Retinal pigment epithelial cell (primary cell): Measurements from ENCODE around the gene RACGAP1.
A peak's percentile ranks its signal among the peaks of the same experiment; 100 is the strongest.
"Not testable (repeated sequence)": the region's sequence is repeated elsewhere in the genome, so short reads cannot be mapped to it uniquely, and the experiment has no call there.

Experiments used
- DNase-seq: peaks from one replicate; pipeline ENCODE4 v3.0.0-alpha.2; 2010; ENCODE audit warnings: low read depth
- H3K4me3 ChIP-seq: 2 replicates; pipeline ENCODE4 v1.5.1; 2011; ENCODE audit warnings: mild to moderate bottlenecking, low read length, control low read depth, moderate library complexity
- TF ChIP-seq, protein P1 (sequence below): conservative IDR thresholded peaks from 2 replicates; pipeline ENCODE4 v1.5.1; 2011; ENCODE audit warnings: low read depth, low read length, control low read depth, inconsistent platforms

RACGAP1 gene

GRCh38 chr12:50041062-50041860 is 16.0 kb upstream of the RACGAP1 start:
- no peak for DNase-seq
- TF ChIP-seq, protein P1, sequence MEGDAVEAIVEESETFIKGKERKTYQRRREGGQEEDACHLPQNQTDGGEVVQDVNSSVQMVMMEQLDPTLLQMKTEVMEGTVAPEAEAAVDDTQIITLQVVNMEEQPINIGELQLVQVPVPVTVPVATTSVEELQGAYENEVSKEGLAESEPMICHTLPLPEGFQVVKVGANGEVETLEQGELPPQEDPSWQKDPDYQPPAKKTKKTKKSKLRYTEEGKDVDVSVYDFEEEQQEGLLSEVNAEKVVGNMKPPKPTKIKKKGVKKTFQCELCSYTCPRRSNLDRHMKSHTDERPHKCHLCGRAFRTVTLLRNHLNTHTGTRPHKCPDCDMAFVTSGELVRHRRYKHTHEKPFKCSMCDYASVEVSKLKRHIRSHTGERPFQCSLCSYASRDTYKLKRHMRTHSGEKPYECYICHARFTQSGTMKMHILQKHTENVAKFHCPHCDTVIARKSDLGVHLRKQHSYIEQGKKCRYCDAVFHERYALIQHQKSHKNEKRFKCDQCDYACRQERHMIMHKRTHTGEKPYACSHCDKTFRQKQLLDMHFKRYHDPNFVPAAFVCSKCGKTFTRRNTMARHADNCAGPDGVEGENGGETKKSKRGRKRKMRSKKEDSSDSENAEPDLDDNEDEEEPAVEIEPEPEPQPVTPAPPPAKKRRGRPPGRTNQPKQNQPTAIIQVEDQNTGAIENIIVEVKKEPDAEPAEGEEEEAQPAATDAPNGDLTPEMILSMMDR: no peak
- H3K4me3 ChIP-seq: no peak overlapping the region

DNA sequence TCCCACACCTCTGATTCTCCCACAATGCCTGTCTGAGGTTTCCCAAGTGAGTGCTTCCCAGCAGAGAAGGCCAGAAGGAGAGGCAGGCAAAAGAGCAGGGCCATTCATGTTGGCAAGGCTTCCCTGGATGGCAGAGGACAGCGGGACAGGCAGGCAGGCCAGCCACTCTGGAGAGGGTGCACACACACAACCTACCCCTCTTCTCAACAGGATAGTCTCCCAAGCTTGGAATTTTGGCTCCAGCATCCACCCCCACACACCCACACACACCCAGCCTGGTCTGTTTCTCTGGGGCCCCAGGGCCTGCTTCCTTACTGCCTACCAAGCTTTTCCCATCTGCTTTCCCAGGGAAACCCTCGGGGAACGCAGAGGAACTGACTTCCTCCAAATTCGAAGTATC is 15.4 kb upstream of the RACGAP1 start:
- DNase-seq: no peak
- no peak overlapping the region for H3K4me3 ChIP-seq
- TF ChIP-seq, protein P1: no peak

DNA sequence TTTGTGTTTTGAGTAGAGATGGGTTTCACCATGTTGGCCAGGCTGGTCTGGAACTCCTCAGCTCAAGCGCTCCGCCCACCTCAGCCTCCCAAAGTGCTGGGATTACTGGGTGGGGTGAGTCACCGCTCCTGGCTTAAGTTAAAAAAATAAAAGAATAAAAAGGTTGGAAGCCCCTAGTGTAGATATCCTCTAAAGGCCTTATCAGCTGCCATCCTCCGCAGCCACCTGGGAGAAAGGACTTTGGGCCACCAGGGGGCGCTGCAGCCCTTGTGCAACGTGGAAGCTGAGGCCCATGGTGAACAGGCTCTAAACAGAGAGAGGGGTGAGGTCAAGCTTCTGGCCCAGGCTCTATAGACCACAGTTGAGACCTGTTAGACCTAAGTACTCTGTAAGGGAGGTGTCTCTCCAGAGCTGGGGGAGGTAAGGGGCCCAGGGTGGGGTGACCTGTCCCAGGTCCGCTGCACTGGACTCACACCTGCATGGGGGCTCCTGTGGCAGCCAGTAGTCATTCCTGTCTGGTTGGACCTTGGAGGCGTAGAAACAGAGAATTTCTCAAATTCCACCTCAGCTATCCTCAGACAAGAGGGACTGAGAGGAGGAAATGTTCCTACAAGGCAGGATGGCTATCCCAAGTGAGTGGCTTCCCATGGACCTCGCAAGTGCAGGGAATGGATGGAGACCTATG is 14.0 kb upstream of the RACGAP1 start:
- DNase-seq: no peak
- TF ChIP-seq, protein P1: peak; percentile 95
- H3K4me3 ChIP-seq: no peak overlapping the region

DNA sequence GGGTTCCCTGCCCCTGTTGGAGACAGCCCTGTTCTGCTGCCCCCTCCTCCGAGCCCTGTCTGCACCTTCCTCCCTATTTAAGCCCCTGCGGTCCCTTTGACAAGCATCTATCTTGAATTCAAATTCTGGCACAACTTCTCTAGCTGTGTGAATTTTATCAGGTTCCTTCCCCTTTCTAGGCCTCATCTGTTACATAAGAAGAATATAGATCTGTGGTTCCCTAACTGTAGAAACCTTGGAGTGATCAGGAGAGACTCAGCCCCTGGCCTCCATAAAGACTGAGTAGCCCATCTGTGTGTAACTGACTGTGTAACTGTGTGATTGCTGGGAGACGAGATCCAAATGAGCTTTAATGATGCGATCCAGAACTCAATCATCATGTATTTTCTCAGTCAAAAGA is 13.0 kb upstream of the RACGAP1 start:
- TF ChIP-seq, protein P1: no peak
- no peak overlapping the region for H3K4me3 ChIP-seq

DNA sequence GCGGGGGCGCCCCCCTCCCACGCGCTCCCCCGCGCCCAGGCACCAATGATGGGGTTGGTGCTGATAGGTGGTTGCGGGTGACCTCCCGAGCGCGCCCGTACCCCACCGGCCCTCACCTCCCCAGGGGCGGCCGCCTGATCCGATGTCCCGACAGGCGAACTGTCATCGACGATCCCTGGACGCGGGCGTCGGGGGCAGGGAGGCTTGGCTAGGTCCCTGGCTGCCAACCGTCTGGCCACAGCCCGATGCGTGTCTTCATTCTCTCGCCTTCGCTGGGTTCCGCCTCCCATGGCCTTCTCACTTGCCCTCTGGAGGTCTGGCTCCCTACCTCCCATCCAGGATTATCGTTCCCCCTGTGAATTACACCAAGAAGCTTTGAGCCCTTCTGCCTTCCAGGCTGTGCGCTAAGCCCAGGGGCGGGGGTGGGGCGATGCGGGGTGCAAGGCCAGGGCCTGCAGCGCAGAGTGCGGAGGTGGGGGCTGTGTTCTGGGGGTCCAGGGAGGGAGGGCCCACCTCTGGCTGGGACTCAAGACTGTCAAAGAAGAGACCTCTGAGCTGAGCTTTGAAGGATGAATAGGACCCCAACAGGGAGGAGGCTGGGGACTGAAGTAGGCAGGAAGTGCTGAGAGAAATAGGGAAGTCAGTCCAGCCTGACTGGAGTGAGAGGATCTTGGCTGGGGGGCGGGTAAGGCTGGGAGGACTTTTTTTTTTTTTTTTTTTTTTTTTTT is 7.7 kb upstream of the RACGAP1 start:
- peak overlapping the region; percentile 44 for H3K4me3 ChIP-seq
- no peak for DNase-seq
- TF ChIP-seq, protein P1: no peak

More for the DNA sequence above, 13.0 kb upstream of the RACGAP1 start:
- DNase-seq: no peak

DNA sequence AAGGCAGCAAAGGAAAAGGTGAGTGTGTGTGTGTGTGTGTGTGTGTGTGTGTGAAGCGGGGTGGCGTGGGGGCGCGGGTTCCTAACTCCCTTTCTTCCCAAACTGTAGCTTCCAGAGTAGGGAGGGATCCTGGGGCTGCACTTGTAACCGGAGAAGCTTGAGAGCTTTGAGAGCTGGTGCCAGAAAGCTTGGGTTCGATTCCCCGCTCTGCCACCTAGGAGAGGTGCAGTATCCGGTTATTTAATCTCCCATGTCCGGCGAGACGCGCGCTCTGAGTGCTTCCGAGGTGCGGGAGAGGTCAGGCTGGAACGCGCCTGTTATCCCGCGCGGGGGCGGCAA is 7.2 kb upstream of the RACGAP1 start:
- no peak for DNase-seq
- TF ChIP-seq, protein P1: no peak
- peak overlapping the region; percentile 44 for H3K4me3 ChIP-seq

GRCh38 chr12:50030449-50030848 is 5.2 kb upstream of the RACGAP1 start:
- DNase-seq: not testable (repeated sequence)

More at GRCh38 chr12:50030449-50030848, 5.2 kb upstream of the RACGAP1 start:
- not testable (repeated sequence) for H3K4me3 ChIP-seq
